HG02678 (cell line): ENCODE results near the gene RPN1.

Source experiments
- ATAC-seq: cut with Tn5 transposase; IDR thresholded peaks from one replicate; pipeline ENCODE4 v1.9.1; 2021; ENCODE audit warnings: mild to moderate bottlenecking, moderate library complexity; ENCODE audit not compliant: unreplicated experiment

Gene RPN1

DNA sequence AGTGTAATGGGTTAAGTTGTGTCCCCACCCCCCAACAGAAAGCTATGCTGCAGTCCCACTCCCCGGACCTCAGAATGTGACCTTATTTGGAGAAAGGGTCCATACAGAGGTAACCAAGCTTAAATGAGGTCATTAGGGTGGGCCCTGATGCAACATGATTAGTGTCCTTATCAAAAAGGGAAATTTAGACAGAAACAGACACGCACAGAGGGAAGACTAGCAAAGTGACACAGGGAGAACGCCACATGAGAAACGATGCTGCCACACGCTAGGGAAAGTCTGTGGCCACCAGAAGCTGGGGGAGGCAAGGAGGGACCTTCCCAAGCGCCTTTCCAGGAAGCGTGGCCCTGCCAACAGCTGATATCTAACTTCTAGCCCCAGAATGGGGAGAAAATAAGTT is 65.4 kb downstream of the RPN1 start:
- ATAC-seq = no peak

- ATAC-seq = peak; percentile 57
Observed at GRCh38 chr3:128584412-128585020, 66.1 kb downstream of the RPN1 start.

- ATAC-seq = no peak
Observed at GRCh38 chr3:128581566-128581965, 69.1 kb downstream of the RPN1 start.

DNA sequence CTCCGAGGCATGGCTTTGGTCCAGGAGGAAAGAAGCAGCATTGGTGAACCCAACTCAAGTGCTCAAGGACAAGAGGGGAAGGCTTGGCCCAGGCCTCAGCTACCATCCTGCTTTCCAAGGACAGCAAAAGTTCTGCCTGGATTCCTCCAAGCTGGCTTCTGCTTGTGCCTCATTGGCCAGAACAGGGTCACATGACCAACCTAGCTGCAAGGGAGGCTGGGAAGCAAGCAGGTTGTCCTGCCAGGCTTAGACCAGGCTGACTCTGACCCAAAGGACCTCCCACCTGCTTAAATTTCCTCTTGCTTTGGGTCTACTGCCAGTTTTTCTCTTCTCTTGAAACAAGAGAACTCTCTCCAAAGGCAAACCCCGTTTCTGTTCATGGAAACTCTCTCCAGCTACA is 70.7 kb downstream of the RPN1 start:
- ATAC-seq = no peak

- ATAC-seq = no peak
Observed at GRCh38 chr3:128578346-128578745, 72.3 kb downstream of the RPN1 start.

DNA sequence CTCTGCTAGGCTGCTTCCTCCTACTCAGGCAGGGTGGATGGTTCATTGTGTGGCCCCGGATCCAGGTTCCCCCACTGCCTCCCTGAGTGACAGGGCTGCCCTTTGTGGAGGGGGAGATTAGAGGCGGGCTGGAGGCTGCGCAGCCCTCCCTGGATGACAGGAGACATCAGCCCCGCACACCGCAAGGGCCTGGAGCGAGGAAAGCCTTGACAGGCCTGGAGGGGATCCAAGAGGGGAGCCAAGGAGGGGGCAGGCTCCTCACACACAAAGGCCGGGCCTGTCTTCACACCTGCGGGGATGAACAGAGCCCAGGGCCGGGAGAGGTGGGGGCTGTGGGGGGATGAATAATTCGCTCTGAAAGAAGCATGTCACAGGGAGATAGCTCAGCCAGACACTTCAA is 72.9 kb downstream of the RPN1 start:
- ATAC-seq = no peak

DNA sequence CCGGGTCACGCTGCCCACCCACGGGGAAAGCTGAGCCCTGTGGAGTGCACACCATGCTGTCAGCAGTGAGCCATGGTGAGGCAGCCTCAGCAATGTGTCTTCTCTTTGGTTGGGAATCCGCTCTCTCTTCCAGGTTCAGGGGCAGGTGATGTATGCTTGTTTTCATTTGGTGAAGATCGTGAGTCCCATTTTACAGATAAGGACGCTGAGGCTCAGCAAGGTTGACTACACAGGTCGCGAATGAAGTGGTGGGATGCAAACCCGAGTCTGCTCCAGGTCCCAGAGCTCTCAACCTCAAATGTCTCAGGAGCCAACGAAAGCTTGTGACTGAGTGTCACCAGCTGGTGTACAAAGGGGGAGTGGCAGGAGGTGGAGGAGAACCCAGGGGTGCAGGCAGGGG is 74.3 kb downstream of the RPN1 start:
- no peak for ATAC-seq

DNA sequence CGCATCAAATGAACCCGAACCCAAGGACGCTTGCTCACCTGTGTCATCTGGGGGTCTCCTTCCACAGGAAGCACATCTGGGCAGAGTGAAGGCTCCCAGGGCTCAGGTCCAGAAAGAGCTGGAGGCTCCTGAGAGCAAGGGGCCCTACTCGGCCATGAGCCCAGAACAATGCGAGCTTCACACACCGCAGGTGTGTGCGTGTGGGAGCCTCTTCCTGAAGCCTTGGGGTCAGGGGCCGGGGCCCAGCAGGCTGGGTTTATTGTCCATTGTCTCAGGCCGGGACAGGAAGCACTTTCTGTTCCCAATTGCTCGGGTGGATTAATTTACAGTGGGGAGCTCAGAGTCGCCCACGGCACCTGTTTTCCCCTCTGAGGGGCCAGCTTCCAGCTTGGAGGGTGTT is 74.8 kb downstream of the RPN1 start:
- ATAC-seq = no peak

DNA sequence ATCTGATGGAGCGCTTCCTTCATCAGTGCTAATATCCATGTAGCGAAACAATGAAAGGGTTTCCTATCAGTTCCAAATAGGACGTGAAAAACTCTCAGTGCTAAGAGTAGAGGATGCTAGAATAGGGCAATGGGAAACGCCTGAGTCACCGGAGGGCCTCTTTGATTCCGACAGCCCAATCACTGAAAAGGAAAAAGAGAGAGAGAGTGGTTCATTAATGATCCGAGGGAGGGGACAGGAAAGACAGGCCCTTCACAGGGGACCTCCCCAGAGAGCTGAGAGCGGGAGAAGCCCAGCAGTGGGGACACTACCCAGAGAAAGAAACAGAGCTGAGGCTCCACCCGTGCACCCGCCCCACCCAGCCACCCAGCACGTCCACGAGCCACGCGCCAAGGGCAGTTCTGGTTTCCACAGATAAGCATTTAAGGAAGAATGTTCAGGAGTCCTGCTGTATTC is 76.9 kb downstream of the RPN1 start:
- no peak for ATAC-seq

- no peak for ATAC-seq
Observed at GRCh38 chr3:128573160-128573559, 77.5 kb downstream of the RPN1 start.

GRCh38 chr3:128572644-128573105 is 77.9 kb downstream of the RPN1 start:
- ATAC-seq = no peak

GRCh38 chr3:128572013-128572412 is 78.6 kb downstream of the RPN1 start:
- no peak for ATAC-seq
